ENCODE measurements around the gene TMEM273. TPM values are rescaled to one million over a fixed set of nuclear protein-coding genes. Genes with fewer than 3 reads are reported as not detected.
A peak's percentile ranks its signal among the peaks of the same experiment; 100 is the strongest.

TMEM273 gene, protein sequence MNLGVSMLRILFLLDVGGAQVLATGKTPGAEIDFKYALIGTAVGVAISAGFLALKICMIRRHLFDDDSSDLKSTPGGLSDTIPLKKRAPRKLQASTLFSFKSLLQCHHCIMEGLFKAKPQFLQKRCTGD
- total RNA-seq (ENCODE audit: low replicate concordance) = not detected in 2 replicates
- long read RNA-seq = 0 reads

DNA sequence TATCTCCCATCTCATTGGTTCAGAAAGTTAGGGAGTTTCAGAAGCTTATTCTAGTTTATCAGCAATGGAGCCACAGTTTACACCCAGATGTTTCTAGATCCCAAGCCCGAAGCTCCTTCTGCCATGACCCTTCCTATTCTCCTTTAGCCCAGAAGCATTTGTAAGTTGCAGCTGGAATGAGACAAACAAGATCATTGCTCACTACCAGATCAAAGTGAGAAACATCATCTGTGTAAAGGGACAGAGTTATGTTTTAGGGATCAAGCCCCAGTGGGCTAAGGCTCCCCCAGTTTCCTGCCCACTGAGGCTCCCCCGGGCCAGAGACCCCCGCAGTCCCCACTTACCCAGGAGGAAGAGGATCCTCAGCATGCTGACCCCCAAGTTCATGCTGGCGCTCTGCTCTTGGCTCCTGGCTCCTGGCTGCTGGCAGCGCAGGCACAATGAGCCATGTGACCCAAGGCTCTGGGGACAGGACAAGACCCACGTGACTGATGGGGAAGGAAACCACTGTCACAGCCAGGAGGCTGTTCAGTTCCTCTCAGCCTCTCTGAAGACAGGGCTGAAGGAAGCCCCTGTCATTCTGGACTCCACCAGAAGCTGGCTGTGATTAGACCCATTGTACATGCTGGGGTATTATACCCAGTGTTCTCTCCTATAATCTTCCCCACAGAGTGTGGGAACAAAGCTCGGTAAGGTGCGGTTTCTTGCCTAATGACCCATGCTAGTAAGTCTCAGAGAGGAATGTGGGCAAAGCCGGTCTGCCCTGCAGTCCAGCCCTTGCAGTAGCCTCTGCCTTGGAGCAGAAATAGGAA, at the start of gene TMEM273:
TSS of gene TMEM273 (minus strand) at position 442 of the 812 bp plus-strand sequence. CDS start at position 387, 55 bp downstream.
- peak; percentile 47 for DNase-seq (ENCODE audit: extremely low spot score, unreplicated experiment)
- Mint-ChIP-seq H3K27me3 (no peaks in the 10 kb centered on the region), H3K9me3 (no peaks in the 10 kb centered on the region), H3K27ac (no peak within 1 kb of the TSS), H3K4me1 (ENCODE audit: unreplicated experiment) (no peaks in the 10 kb centered on the region), H3K36me3 (no peaks in the 10 kb centered on the region), H3K4me3 (no peak within 1 kb of the TSS)
- TF ChIP-seq, protein P1, sequence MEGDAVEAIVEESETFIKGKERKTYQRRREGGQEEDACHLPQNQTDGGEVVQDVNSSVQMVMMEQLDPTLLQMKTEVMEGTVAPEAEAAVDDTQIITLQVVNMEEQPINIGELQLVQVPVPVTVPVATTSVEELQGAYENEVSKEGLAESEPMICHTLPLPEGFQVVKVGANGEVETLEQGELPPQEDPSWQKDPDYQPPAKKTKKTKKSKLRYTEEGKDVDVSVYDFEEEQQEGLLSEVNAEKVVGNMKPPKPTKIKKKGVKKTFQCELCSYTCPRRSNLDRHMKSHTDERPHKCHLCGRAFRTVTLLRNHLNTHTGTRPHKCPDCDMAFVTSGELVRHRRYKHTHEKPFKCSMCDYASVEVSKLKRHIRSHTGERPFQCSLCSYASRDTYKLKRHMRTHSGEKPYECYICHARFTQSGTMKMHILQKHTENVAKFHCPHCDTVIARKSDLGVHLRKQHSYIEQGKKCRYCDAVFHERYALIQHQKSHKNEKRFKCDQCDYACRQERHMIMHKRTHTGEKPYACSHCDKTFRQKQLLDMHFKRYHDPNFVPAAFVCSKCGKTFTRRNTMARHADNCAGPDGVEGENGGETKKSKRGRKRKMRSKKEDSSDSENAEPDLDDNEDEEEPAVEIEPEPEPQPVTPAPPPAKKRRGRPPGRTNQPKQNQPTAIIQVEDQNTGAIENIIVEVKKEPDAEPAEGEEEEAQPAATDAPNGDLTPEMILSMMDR (conservative IDR thresholded peaks at IDR 0.05) = no peak

DNA sequence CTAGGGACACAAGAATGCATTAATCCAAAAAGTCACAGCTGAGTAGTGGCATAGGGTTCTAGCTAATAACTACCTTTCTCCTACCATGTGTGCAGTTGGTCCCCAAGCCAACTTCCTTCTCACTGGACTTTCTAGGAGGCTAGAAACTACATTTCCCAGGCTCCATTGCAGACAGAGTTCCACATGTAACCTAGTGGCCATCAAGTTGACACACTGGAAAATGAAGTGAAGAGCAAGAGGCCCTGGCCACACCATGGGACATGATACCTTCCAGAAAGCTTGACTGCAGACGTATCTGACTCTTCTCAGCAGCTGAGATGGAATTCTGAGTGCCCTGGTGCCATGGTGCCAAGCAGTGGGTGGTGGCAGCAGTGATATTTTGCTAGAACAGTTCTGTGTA, 49.8 kb upstream of the TMEM273 start:
- no peak overlapping the region for H3K4me3 Mint-ChIP-seq
- no peak overlapping the region for H3K27ac Mint-ChIP-seq
- no peaks in the 10 kb centered on the region for H3K9me3 Mint-ChIP-seq
- H3K27me3 Mint-ChIP-seq = peaks cover 14% of the 10 kb centered on the region
- no peak for DNase-seq (ENCODE audit: extremely low spot score, unreplicated experiment)
- no peaks in the 10 kb centered on the region for H3K36me3 Mint-ChIP-seq
- no peaks in the 10 kb centered on the region for H3K4me1 Mint-ChIP-seq (ENCODE audit: unreplicated experiment)
- TF ChIP-seq, protein P1 (conservative IDR thresholded peaks at IDR 0.05) = no peak

DNA sequence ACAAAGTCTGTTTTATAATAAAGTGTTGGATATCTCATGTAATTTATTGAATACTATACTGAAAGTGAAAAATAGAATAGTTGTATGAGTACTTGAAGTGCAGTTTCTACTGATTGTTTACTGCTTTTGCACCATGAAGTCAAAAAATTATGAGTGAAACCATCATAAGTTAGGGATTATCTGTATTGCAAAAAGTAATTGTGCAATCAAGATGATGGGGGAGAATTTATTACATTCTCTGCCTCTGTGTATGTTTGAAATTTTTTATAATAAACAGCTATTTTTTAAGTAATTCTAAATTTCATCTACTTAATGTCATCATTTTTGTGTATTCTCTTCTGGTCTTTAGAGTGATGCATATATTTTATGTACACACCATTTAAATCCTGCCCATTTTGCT, 47.2 kb upstream of the TMEM273 start:
- no peaks in the 10 kb centered on the region for H3K9me3 Mint-ChIP-seq
- H3K4me1 Mint-ChIP-seq (ENCODE audit: unreplicated experiment) = no peaks in the 10 kb centered on the region
- H3K36me3 Mint-ChIP-seq = no peaks in the 10 kb centered on the region
- H3K27me3 Mint-ChIP-seq = peaks cover 13% of the 10 kb centered on the region
- no peak for DNase-seq (ENCODE audit: extremely low spot score, unreplicated experiment)
- TF ChIP-seq, protein P1 (conservative IDR thresholded peaks at IDR 0.05) = no peak
- H3K27ac Mint-ChIP-seq = no peak overlapping the region
- H3K4me3 Mint-ChIP-seq = no peak overlapping the region

DNA sequence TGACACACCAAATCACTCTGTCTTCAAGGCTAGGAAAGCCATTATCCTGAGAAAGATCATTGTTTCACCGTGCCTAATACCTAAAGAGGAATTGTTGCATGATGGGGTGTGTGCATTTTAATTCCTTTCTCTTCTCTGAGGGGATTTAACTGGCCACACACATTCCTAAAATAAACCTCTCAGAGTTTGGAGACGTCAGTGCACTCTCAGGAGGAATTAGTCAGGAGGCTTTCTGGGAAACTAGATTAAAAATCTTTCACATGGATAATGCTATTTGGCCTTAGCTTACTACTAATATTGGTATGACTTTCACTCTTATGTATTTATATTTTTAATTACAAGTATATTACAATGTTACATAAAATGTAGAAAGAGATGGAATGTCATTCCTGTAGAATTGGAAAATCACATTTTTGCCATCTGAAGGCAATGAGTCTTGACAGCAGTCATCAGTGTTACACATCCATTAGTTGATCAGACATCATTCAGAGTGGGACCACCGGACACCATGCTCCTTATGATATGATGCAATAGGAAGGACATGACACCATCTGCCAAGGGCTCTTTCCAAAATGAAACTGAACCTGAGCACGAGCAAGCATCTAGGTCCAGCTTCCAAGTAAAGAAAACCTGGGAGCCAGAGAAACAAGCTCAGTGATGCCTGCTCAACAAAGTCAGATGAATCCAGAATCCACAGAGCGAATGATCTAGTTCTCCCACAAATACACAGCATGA, 43.1 kb upstream of the TMEM273 start:
- TF ChIP-seq, protein P1 (conservative IDR thresholded peaks at IDR 0.05) = no peak

DNA sequence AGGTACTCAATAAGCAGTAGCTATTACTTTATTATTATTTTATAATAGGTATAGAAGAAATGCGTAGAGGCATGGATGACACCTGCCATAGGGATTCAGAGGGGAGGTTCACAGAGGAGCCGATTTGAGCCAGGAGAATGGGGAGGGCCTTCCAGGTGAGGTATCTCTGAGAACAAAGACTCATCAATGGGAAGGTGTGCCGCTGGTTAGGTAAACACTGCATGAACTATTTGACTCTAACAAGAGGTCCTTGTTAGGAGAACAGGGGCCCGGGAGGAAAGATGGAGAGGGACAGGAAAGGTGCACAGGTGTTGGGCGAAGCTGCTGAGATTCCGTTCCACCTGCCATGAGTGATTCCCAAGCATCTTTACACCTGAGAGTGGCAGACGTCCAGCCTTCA, 41.8 kb upstream of the TMEM273 start:
- DNase-seq (ENCODE audit: extremely low spot score, unreplicated experiment) = no peak
- no peaks in the 10 kb centered on the region for H3K4me1 Mint-ChIP-seq (ENCODE audit: unreplicated experiment)
- H3K27me3 Mint-ChIP-seq = peaks cover 5% of the 10 kb centered on the region
- no peaks in the 10 kb centered on the region for H3K36me3 Mint-ChIP-seq
- TF ChIP-seq, protein P1 (conservative IDR thresholded peaks at IDR 0.05) = no peak
- peaks cover 3% of the 10 kb centered on the region for H3K9me3 Mint-ChIP-seq
- H3K27ac Mint-ChIP-seq = no peak overlapping the region
- H3K4me3 Mint-ChIP-seq = no peak overlapping the region

More for the DNA sequence above, 43.1 kb upstream of the TMEM273 start:
- no peak for DNase-seq (ENCODE audit: extremely low spot score, unreplicated experiment)
- Mint-ChIP-seq H3K9me3 (peaks cover 2% of the 10 kb centered on the region), H3K4me1 (ENCODE audit: unreplicated experiment) (no peaks in the 10 kb centered on the region), H3K27ac (no peak overlapping the region), H3K27me3 (peaks cover 9% of the 10 kb centered on the region), H3K36me3 (no peaks in the 10 kb centered on the region), H3K4me3 (no peak overlapping the region)

Data from type B pancreatic cell (in vitro differentiated cells).